Activated CD8-positive, alpha-beta memory T cell treated with anti-CD3 and anti-CD28 coated beads, Interleukin-2, amount 50 U/mL, for 4 hours (primary cell): ENCODE measurements around the gene INO80E.
A peak's percentile ranks its signal among the peaks of the same experiment; 100 is the strongest.
"Not testable (repeated sequence)": the region's sequence is repeated elsewhere in the genome, so short reads cannot be mapped to it uniquely, and the experiment has no call there.

Source experiments
- DNase-seq: peaks from one replicate; pipeline ENCODE4 v3.0.0-alpha.2; 2020

INO80E gene

GRCh38 chr16:30010844-30011713 is 15.0 kb downstream of the INO80E start, which contains the start of gene DOC2A:
Gene DOC2A, minus strand, starts transcription at chr16:30011027. Its CDS starts 805 bp downstream, at chr16:30010222.
- DNase-seq: no peak

GRCh38 chr16:30011714-30012504 is 15.9 kb downstream of the INO80E start:
- DNase-seq: no peak

DNA sequence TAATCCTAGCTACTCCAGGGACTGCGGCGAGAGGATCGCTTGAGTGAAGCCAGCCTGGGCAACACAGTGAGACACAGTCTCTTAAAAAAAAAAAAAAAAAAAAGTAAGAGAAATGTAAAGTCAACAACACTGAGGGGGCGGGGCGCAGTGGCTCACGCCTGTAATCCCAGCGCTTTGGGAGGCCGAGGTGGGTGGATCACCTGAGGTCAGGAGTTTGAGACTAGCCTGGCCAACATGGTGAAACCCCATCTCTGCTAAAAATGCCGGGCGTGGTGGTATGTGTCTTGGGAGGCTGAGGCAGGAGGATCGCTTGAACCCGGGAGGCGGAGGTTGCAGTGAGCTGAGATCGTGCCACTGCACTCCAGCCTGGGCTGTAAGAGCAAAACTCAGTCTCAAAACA is 16.6 kb downstream of the INO80E start:
- not testable (repeated sequence) for DNase-seq

DNA sequence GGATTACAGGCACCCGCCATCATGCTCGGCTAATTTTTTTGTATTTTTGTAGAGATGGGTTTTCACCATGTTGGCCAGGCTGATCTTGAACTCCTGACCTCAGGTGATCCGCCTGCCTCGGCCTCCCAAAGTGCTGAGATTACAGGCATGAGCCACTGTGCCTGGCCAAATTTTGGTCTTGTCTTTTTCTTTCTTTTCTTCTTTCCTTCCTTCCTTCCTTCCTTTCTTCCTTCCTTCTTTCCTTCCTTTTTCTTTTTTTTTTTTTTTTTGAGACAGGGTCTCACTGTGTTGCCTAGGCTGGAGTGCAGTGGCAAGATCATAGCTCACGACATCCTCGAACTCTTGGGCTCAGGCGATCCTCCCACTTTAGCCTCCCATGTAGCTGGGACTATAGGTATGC is 19.4 kb downstream of the INO80E start:
- DNase-seq: not testable (repeated sequence)

DNA sequence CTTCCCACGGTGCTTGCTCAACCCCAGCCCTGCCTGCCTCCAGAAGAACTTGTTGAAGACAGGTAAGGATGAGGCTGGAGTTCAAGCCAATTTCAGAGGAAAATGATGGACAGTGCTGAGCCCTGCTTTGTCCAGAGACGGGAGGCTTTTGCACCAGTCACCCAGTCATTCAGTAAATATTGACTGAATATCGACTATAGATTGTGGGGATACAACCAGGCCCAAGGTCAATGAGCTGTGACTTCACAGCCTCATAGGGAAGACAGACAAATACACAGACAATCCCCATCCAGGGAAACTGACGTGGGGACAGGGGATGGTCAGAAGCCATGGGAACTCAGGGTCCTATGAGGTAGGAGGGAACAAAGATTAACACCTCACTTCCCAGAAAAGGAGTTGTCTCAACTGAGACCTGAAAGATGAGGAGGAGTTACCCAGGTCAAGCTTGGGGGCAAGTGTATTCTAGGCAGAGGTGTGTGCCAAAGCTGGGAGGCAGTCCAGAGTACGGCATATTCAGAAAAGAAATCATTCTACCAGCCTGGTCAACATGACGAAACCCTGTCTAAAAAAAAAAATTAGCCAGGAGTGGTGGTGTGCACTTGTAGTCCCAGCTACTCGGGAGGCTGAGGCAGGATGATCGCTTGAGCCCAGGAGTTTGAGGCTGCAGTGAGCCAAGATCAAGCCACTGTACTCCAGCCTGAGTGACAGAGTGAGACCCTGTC is 20.7 kb downstream of the INO80E start:
- DNase-seq: no peak

GRCh38 chr16:30017277-30017656 is 21.2 kb downstream of the INO80E start:
- no peak for DNase-seq

DNA sequence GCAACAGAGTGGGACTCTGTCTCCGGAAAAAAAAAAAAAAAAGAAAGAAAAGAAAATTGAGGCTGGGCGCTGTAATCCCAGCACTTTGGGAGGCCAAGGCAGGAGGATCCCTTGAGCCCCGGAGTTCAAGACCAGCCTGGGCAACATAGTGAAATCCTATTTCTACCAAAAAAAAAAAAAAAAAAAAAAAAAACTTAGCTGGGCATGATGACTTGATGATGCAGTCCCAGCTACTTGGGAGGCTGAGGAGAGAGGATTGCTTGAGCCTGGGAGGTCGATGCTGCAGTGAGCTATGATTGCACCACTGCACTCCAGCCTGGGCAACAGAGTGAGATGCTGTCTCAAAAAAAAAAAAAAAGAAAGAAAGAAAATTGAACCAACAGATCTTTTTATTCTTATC is 21.9 kb downstream of the INO80E start:
- not testable (repeated sequence) for DNase-seq

DNA sequence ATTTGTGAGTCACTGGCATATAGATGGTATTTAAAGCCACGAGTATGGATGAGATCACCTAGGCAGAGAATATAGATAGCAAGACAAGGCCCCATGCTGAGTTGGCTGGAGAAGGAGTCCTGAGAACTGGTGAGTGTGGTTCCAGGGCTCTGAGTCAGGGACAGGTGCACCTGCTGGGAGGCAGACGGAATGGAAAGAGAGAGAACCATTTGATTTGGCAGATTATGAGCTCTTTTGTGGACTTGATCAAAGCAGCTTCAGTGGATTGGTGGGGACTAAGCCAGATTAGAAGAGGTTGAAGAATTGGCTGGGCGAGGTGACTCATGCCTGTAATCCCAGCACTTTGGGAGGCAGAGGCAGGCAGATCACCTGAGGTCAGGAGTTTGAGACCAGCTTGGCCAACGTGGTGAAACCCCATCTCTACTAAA is 22.7 kb downstream of the INO80E start:
- no peak for DNase-seq

- DNase-seq: no peak
Observed at GRCh38 chr16:30022887-30023286, 26.8 kb downstream of the INO80E start, which contains the start of gene C16orf92. Gene C16orf92, plus strand, starts transcription at chr16:30023198. Its CDS starts 143 bp downstream, at chr16:30023341.

DNA sequence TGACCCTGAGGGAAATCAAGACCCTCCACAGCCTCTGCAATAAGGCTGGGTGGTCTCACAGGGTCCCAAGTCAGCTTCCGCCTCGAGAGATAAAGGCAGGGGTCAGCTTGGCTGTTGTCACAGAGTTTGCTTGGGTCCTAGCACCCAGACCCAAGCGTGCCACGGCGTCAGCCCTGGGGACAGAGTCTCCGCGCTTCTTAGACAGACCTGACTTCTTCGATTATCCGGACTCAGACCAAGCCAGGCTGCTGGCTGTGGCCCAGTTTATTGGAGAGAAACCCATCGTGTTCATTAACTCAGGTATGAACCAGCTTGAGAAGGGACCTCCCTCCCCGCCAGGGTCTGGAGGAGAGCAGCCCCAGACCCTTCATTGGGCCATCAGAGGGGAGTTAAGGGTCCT is 27.5 kb downstream of the INO80E start:
- no peak for DNase-seq

GRCh38 chr16:30024451-30024850 is 28.4 kb downstream of the INO80E start:
- DNase-seq: no peak

DNA sequence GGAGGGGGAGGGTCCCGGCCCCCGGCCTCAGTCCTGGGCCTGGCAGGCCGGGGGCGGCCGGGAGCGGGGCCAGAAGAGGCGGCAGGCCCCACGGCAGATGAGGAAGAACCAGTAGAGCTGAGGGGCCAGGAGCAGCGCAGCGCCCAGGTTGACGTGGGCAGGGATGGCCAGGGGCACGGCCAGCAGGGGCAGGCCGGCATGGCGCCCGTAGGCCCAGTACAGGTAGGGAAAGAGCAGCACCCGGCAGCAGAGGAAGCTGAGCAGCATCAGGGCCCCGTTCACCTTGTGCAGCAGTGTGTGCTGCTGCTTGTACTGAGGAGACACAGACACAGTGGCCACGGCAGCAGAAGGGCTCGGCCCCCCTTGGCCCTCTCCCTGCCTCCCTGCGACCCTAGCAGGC is 29.1 kb downstream of the INO80E start:
- no peak for DNase-seq

- no peak for DNase-seq
Observed at GRCh38 chr16:30025574-30025973, 29.5 kb downstream of the INO80E start.

- no peak for DNase-seq
Observed at GRCh38 chr16:30026449-30026848, 30.4 kb downstream of the INO80E start.

GRCh38 chr16:30027588-30028437 is 31.8 kb downstream of the INO80E start:
- DNase-seq: no peak

- DNase-seq: no peak
Observed at GRCh38 chr16:30028438-30029076, 32.5 kb downstream of the INO80E start.

GRCh38 chr16:30030011-30030685 is 34.1 kb downstream of the INO80E start:
- no peak for DNase-seq

GRCh38 chr16:30030841-30031413 is 34.9 kb downstream of the INO80E start, which contains the start of gene TLCD3B:
Gene TLCD3B, minus strand, starts transcription at chr16:30031271. Its CDS starts 744 bp downstream, at chr16:30030527.
- no peak for DNase-seq

DNA sequence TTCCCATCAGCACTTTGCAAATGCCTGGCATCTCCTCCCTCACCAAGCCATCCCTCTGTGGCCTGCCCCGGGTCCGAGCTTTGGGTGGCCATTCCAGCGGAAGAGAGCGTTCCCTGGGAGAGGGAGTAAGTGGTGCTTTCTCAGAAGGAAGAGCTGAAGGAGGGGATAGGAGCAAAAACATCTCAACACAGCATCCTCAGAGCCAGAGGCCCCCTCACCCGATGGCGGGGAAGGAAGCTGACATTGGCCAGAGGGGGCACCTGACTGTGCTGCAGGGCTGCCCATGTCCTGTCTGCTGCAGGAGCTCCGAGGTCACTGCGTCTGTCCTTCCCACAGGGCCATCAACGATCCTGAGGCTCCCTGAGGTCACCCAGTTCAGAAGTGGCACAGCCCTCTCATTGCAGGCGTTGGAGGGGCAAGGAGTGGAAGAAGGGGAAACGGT is 35.5 kb downstream of the INO80E start:
- no peak for DNase-seq

DNA sequence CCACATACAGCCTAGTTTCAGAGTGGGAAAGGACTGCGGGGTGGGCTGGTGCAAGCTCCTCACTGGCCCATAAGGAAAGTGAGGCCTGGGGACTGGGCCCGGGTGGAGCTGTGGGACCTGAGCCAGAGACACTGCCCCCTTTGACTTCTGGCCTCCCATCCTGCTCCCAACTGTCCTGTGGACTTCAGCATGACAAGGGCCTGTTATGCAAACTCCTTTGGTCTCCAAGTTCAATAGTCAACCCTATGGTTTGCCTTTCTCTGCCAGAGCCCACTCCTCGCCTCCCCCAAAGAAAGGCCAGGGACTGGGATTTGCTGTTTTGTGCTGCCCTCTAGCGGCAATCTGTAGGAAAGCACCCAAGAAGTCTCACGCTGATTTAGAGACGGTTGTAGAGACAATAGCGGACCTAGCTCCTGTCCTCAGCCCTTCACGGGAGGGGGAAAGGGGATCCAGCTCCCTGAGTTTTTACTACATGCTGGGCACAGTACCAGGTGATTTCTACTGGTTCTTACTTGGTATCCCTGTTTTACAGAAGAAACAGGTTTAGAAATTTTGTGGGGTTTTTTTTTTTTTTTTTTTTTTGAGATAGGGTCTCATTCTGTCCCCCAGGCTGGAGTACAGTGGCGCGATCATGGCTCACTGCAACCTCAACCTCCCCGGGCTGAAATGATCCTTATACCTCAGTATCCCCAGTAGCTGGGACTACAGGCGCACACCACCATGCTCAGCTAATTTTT is 36.2 kb downstream of the INO80E start:
- DNase-seq: peak; percentile 51
